Neuronal stem cell (in vitro differentiated cells): ENCODE data around the gene C1orf21.

Experiments
- DNase-seq: peaks from one replicate; pipeline ENCODE4 v3.0.0-alpha.2; 2013; ENCODE audit warnings: low spot score
- H2AFZ ChIP-seq: one replicate; pipeline ENCODE4 v1.6.1; 2013; ENCODE audit warnings: mild to moderate bottlenecking, low read length, inconsistent platforms
- H2AK5ac ChIP-seq: 2 replicates; pipeline ENCODE4 v1.6.1; 2013; ENCODE audit warnings: low read depth, mild to moderate bottlenecking, inconsistent platforms, low read length, moderate library complexity, mixed read lengths
- H2BK120ac ChIP-seq: 2 replicates; pipeline ENCODE4 v1.6.1; 2013; ENCODE audit warnings: low read depth, mild to moderate bottlenecking, inconsistent platforms, low read length, moderate library complexity, mixed read lengths
- H2BK12ac ChIP-seq: one replicate; pipeline ENCODE4 v1.6.1; 2013; ENCODE audit warnings: low read length, inconsistent platforms
- H2BK15ac ChIP-seq: 2 replicates; pipeline ENCODE4 v1.6.1; 2013; ENCODE audit warnings: mild to moderate bottlenecking, low read length, inconsistent platforms, mixed read lengths
- H2BK5ac ChIP-seq: one replicate; pipeline ENCODE4 v1.6.1; 2013; ENCODE audit warnings: inconsistent platforms, mild to moderate bottlenecking, low read length, moderate library complexity
- H3K14ac ChIP-seq: one replicate; pipeline ENCODE4 v1.6.1; 2013; ENCODE audit warnings: low read length, inconsistent platforms
- H3K18ac ChIP-seq: 2 replicates; pipeline ENCODE4 v1.6.1; 2013; ENCODE audit warnings: low read length, inconsistent platforms
- H3K23ac ChIP-seq: 2 replicates; pipeline ENCODE4 v1.6.1; 2013; ENCODE audit warnings: low read depth, mild to moderate bottlenecking, mixed read lengths, low read length, inconsistent platforms; ENCODE audit not compliant: poor library complexity
- H3K27ac ChIP-seq: replicated peaks from 3 replicates; pipeline ENCODE4 v1.5.1; 2013; ENCODE audit warnings: low read length, inconsistent platforms
- H3K27me3 ChIP-seq, 3 experiments: 2 replicates each; pipeline ENCODE4 v1.6.1; 2013; ENCODE audit warnings: low read length in 3 of 3, mild to moderate bottlenecking in 2 of 3, inconsistent platforms in 1 of 3, low read depth in 1 of 3, mixed read lengths in 1 of 3, moderate library complexity in 1 of 3; ENCODE audit not compliant: control insufficient read depth in 3 of 3, insufficient read depth in 3 of 3
- H3K36me3 ChIP-seq, 2 donors: replicated peaks in 1 of 2; 2 replicates each; pipeline ENCODE4 v1.6.1; 2013; ENCODE audit warnings: low read length in 2 of 2; ENCODE audit not compliant: control insufficient read depth in 2 of 2, insufficient read depth in 2 of 2
- H3K4ac ChIP-seq: 2 replicates; pipeline ENCODE4 v1.6.1; 2013; ENCODE audit warnings: inconsistent platforms, mild to moderate bottlenecking, low read length, moderate library complexity
- H3K4me1 ChIP-seq, 2 donors: 1 replicate in 1 of 2; 2 replicates in 1 of 2; pipeline ENCODE4 v1.6.1; 2013; ENCODE audit warnings: low read length in 2 of 2, low read depth in 1 of 2; ENCODE audit not compliant: control insufficient read depth in 2 of 2, insufficient read depth in 1 of 2
- H3K4me2 ChIP-seq: one replicate; pipeline ENCODE4 v1.6.1; 2013; ENCODE audit warnings: mild to moderate bottlenecking, low read length, inconsistent platforms; ENCODE audit not compliant: insufficient read depth, poor library complexity, severe bottlenecking
- H3K4me3 ChIP-seq, 2 donors: 2 replicates each; pipeline ENCODE4 v1.5.1; 2013; ENCODE audit warnings: low read length in 2 of 2, mild to moderate bottlenecking in 2 of 2, inconsistent platforms in 1 of 2, moderate library complexity in 1 of 2
- H3K79me1 ChIP-seq: one replicate; pipeline ENCODE4 v1.6.1; 2013; ENCODE audit warnings: low read depth, mild to moderate bottlenecking, inconsistent platforms, low read length, moderate library complexity
- H3K9ac ChIP-seq: one replicate; pipeline ENCODE4 v1.6.1; 2013; ENCODE audit warnings: mild to moderate bottlenecking, low read depth, low read length, inconsistent platforms; ENCODE audit not compliant: poor library complexity
- H3K9me3 ChIP-seq, 2 donors: replicated peaks in 1 of 2; 2 replicates each; pipeline versions ENCODE3 to v1.6.1; 2013; ENCODE audit warnings: low read length in 2 of 2, mild to moderate bottlenecking in 2 of 2, inconsistent platforms in 1 of 2, low read depth in 1 of 2, mixed read lengths in 1 of 2, moderate library complexity in 1 of 2; ENCODE audit not compliant: control insufficient read depth in 2 of 2, insufficient read depth in 1 of 2
- H4K8ac ChIP-seq: one replicate; pipeline ENCODE4 v1.6.1; 2013; ENCODE audit warnings: low read depth, mild to moderate bottlenecking, inconsistent platforms, low read length, moderate library complexity
- H4K91ac ChIP-seq: one replicate; pipeline ENCODE4 v1.6.1; 2013; ENCODE audit warnings: low read length, low read depth, mild to moderate bottlenecking, inconsistent platforms; ENCODE audit not compliant: poor library complexity
- WGBS, 2 donors: extraction: QIAGEN DNeasy Blood & Tissue Kit; methylation state at CpG; one replicate each; pipeline ENCODE4 v1.1.7; 2013; ENCODE audit warnings: missing lambda C conversion rate in 2 of 2, mixed read lengths in 1 of 2; ENCODE audit not compliant: insufficient read length in 2 of 2, insufficient replicate concordance in 1 of 2; ENCODE audit errors: extremely low coverage in 2 of 2; 5-methylcytosine and 5-hydroxymethylcytosine counted together

The C1orf21 gene

DNA sequence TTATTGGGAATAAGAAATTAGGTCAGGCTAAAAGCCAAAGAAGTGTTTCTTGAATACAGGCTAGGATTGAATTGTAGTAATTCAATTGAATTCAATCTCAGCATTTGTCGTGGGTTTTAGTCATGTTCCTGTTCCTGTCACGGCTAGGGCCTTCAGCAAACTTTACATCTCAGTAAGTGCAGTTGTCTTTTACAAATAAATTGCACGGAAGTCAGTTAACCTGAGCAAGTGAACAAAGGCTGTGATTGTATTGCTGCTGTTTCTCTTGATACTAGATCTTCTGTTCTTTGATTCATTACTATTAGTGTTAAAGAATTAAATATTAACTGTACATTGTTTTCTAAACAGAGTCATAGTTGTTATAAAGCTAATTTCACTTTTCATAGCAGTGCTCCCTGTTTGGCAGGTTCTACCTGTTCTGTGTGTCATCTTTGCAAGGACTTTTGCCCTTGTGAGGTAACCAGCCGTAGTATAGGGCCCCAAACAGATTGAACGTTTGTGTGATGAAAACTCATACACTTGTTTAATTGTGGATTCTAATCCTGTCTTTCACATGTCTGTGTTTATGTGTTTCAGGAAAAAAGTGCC is 203.4 kb downstream of the C1orf21 start:
- Histone ChIP-seq H2BK12ac (no peak overlapping the region), H3K4me1 (peaks cover 0 to 7% of the 10 kb centered on the region in 2 donors), H3K36me3 (no peaks in the 10 kb centered on the region), H4K8ac (no peak overlapping the region), H4K91ac (no peak overlapping the region), H3K79me1 (no peaks in the 10 kb centered on the region), H3K27ac (no peak overlapping the region), H3K9ac (no peak overlapping the region), H2BK120ac (no peak overlapping the region), H2BK15ac (no peak overlapping the region), H3K4me3 (no peak overlapping the region), H2AK5ac (no peak overlapping the region), H3K4ac (no peak overlapping the region), H3K23ac (no peak overlapping the region), H3K27me3 (no peaks in the 10 kb centered on the region), H3K4me2 (no peak overlapping the region), H3K18ac (no peak overlapping the region), H3K14ac (no peak overlapping the region), H2AFZ (no peak overlapping the region), H2BK5ac (no peak overlapping the region), H3K9me3 (no peaks in the 10 kb centered on the region)
- no peak for DNase-seq
- WGBS, 2 donors = no CpG with 5 or more reads among the region's 5 CpGs

DNA sequence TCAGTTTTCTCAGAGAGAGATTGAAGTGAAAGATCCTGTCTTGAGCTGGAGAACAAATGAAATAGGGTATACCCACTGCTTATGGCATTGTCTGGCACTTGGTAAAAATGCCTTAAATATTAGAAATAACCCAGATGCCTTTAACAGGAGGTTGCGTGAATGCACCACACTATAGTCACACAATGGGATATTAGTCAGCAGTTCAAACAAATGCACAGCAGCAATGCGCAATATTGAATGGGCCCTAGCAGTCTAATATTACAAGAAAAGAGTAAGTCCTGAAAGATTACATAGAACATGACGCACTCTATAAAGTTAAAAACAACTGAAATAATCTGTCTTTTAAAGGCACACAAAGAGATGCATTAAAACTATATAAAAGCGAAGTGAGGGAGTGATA is 206.8 kb downstream of the C1orf21 start:
- Histone ChIP-seq H2BK5ac (no peak overlapping the region), H4K91ac (no peak overlapping the region), H3K4ac (no peak overlapping the region), H3K4me2 (no peak overlapping the region), H3K4me3 (no peak overlapping the region), H2BK120ac (no peak overlapping the region), H2AK5ac (no peak overlapping the region), H3K23ac (no peak overlapping the region), H3K27me3 (no peaks in the 10 kb centered on the region), H2AFZ (no peak overlapping the region), H3K36me3 (peaks cover 0 to 2% of the 10 kb centered on the region in 2 donors), H3K14ac (no peak overlapping the region), H3K79me1 (no peaks in the 10 kb centered on the region), H3K18ac (no peak overlapping the region), H3K9ac (no peak overlapping the region), H2BK12ac (no peak overlapping the region), H2BK15ac (no peak overlapping the region), H3K9me3 (no peaks in the 10 kb centered on the region), H3K27ac (no peak overlapping the region), H3K4me1 (peaks cover 0 to 10% of the 10 kb centered on the region in 2 donors), H4K8ac (no peak overlapping the region)
- no CpG with 5 or more reads among the region's 4 CpGs for WGBS, 2 donors
- DNase-seq = no peak

DNA sequence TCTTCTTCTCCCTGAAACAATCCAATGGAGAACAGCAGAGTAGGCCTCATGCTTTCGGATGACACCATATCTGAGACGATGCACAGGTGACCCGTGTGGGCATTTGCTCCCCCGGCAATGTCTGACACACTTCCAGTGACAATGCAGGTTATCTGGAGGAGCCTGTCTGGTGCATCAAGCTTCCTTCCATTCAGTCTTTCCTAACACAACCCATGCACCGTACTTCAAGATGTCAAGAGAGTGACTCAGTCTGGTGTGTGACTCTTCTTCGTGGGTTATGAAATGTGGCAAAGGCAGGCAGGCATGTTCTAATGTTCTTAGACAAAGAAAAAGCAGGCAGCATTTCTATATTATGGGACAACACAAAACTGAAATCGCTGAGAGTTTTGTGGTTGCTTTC is 208.8 kb downstream of the C1orf21 start:
- WGBS, 2 donors = no CpG with 5 or more reads among the region's 7 CpGs
- H3K79me1 ChIP-seq = no peaks in the 10 kb centered on the region
- no peak overlapping the region for H3K4me3 ChIP-seq
- H2BK12ac ChIP-seq = no peak overlapping the region
- no peak overlapping the region for H3K4ac ChIP-seq
- no peak overlapping the region for H4K91ac ChIP-seq
- no peak for DNase-seq
- H3K27ac ChIP-seq = no peak overlapping the region
- no peak overlapping the region for H3K9ac ChIP-seq
- no peak overlapping the region for H4K8ac ChIP-seq
- H3K23ac ChIP-seq = no peak overlapping the region
- no peaks in the 10 kb centered on the region for H3K27me3 ChIP-seq
- H3K4me1 ChIP-seq = peaks cover 0 to 6% of the 10 kb centered on the region in 2 donors
- H3K18ac ChIP-seq = peak overlapping the region; percentile 33
- H2AK5ac ChIP-seq = no peak overlapping the region
- no peak overlapping the region for H3K4me2 ChIP-seq
- H2BK5ac ChIP-seq = no peak overlapping the region
- H3K9me3 ChIP-seq = no peaks in the 10 kb centered on the region
- no peak overlapping the region for H2BK120ac ChIP-seq
- H3K14ac ChIP-seq = no peak overlapping the region
- peaks cover 0 to 2% of the 10 kb centered on the region in 2 donors for H3K36me3 ChIP-seq
- H2AFZ ChIP-seq = no peak overlapping the region
- H2BK15ac ChIP-seq = no peak overlapping the region

DNA sequence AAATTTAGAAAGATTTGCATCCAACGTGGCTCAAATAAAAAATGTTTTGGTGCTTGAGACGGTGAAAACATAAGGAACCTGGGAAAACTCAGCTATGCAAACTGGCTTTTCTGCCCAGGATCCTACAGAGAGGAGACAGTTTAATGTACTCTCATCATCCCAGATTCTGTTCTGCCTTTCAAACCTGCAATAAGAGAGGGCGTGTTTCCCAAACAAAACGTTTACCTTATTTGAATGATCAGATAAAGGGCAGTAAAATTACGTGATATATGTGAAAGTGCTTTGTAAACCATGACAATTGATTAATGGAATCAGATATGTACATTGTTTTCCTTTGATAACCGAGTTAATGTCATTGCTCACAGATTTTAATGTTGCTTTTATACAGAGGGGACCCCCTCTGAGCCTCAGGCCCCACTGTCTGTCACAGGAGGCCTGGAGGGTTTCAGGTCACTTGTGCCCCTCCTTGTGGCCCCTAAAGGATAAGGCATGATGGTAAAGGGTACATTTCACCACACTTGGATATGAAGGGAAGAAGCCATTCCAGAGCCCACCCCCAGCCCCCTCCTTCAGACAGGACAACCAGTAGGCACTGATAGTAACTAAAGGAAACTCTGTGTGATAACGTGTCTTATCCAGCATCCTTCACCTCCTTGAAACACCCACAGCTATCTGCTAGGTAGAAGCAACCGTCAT is 210.3 kb downstream of the C1orf21 start:
- Histone ChIP-seq H2AK5ac (no peak overlapping the region), H2BK5ac (no peak overlapping the region), H4K8ac (no peak overlapping the region), H3K27ac (no peak overlapping the region), H3K4me3 (no peak overlapping the region), H4K91ac (no peak overlapping the region), H2BK15ac (no peak overlapping the region), H3K79me1 (no peaks in the 10 kb centered on the region), H3K23ac (no peak overlapping the region), H3K36me3 (peaks cover 0 to 2% of the 10 kb centered on the region in 2 donors), H3K9me3 (no peaks in the 10 kb centered on the region), H2AFZ (no peak overlapping the region), H3K9ac (no peak overlapping the region), H3K14ac (no peak overlapping the region), H2BK120ac (no peak overlapping the region), H3K27me3 (no peaks in the 10 kb centered on the region), H3K4me1 (peaks cover 0 to 8% of the 10 kb centered on the region in 2 donors), H3K4me2 (no peak overlapping the region), H3K18ac (no peak overlapping the region), H2BK12ac (no peak overlapping the region), H3K4ac (no peak overlapping the region)
- WGBS, 2 donors = no CpG with 5 or more reads among the region's 8 CpGs
- no peak for DNase-seq
